T-helper 22 cell (primary cell): Measurements from ENCODE around the gene IL21.
"Not testable (repeated sequence)": the region's sequence is repeated elsewhere in the genome, so short reads cannot be mapped to it uniquely, and the experiment has no call there.

Source experiments
- DNase-seq: peaks from one replicate; pipeline ENCODE4 v3.0.0-alpha.2; 2020; ENCODE audit warnings: low read depth

IL21 gene

DNA sequence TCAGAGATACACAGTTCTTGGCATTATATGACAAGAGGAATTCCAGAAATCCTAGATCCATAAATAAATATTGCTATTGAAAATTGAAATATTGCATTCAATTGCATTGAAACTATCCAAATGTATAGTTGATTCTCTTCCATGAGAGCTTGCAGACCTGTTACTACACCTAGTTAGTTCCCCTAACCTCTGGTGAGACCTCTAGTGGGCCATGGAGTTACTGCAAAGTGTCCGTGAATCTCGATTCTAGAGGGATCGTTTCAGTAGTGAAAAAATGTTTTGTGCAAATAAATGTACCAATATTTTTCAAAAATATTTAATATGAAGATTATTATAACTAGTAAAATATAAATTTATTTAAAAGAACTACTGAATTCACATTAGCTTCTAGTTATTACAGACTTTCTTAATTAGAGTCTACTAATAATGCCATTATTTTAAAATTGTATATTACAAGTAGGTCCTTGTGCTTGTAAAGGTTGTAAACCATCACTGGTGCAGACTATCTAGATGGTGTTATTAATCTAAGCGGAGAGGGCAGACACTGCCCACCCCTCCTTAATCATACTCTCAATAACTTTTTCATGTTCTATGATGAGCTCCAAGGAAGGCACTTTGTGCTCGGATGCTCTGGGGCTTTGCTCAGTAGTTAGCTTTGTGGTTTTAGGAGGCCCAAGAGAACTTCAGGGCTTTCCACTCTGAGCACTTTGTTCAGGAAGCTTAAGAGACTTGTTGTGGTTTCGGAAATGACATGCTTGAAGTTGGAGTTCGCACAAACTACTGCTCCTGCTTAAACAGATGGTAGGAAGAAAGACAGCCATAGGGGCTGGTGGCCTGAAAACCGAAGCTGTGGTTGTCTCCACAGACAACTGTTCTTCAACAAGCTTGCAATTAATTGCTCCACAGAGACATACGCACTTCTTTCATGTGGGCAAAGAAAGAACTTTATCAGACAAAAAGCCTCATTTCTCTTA, 42.8 kb downstream of the IL21 start:
- DNase-seq, result peak; percentile 72

DNA sequence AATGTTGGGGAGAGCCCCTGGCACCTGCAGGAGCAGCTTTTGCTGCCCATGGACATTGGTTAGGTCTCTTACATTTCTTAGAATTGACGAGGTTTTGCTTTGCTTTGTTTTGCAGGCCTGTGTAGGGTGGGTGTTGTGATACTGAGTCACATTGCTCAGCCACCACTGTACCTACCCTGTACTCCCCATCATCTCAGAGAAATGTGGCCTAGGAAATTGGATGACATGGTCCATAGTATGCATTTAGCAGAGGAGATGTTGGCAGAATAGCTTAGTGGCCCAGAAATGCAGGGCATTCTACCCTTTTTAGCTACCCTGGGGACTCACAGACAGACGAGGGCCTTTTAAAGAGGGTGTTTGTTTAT, 43.7 kb downstream of the IL21 start:
- DNase-seq, result no peak

DNA sequence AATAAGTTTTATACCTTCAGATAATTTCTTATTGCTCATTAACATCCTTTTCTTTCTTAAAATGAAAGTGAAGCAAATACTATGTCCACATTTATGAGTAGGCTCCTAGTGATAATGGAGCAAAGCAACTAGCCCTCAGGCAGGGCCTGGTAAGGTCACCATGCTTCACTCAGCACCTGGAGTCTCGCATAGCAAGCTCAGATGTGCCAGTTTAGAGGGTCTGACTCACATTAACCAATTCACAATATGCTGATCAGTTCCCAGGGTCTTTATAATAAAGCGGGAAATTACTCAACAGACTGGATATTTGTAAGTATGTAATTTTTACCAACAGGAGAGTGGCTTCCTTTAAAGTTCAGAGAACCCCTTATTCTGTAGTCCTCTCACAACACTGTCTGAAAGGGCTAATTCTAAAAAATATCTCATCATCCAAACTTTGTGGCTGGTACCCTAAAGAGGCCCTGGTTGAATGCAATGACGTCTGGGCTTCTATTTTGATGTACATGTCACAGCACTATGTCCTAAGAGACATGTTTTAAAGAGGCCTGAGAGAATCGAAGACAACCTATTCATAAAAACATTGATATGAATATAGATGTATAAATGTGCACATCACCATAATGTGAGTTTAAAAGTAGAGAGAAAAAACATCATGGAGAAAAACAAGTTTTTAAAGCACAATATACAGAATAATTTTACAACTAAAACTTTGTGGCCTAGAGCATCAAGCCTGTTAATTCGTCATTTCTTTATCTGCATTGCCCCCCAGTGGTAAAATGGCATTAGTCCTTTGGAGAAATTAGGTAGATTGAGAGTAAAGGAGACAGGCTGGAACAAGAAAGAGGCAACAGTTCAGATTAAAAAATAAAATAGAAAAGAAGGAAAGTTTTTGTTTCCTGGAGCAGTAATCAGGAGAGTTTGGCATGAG, 44.3 kb downstream of the IL21 start:
- DNase-seq, result no peak

DNA sequence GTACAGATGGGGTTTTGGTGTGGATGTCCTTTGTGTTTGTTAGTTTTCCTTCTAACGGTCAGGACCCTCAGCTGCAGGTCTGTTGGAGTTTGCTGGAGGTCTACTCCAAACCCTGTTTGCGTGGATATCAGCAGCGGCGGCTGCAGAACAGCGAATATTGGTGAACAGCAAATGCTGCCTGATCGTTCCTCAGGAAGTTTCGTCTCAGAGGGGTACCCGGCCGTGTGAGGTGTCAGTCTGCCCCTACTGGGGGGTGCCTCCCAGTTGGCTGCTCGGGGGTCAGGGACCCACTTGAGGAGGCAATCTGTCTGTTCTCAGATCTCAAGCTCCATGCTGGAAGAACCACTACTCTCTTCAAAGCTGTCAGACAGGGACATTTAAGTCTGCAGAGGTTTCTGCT, 46.5 kb downstream of the IL21 start:
- DNase-seq, result not testable (repeated sequence)

DNA sequence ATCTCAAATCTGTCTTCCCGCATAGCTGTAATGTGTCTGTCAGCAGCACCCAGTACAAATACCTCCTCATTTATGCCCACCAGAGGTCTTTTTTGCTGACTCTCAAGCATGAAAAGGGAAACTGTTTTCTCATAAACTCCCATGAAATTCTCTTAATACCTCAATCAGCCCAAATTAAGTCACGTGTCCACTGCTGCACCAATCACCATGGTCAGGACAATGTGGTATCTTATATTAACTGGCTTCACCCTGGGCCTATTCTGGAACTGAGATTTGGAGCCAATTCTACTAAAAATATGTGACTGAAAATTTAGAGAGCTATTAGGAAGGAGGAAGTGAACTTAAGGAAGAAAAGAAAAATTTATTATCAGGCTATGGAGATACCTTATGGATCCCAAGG, 58.4 kb downstream of the IL21 start:
- DNase-seq, result no peak
